ENCODE measurements around the gene HERC3. TPM values are rescaled to one million over a fixed set of nuclear protein-coding genes. Genes with fewer than 3 reads are reported as not detected.

HERC3 gene
- total and polyA plus RNA-seq, 8 donors, result 4.4 to 58.0 (median 34.2) TPM

GRCh38 chr4:88573276-88573980, 18.9 kb upstream of the HERC3 start:
- H3K4me3 ChIP-seq, result no peak overlapping the region
- TF ChIP-seq POLR2AphosphoS5 (IDR thresholded peaks at IDR 0.05) (no peak), CTCF (IDR thresholded peaks at IDR 0.05) (no peak), POLR2A (IDR thresholded peaks at IDR 0.05) (no peak), EP300 (IDR thresholded peaks at IDR 0.05) (no peak)
- 37 to 52% (median 48%) methylated on average over 2 of the region's 2 CpGs for WGBS, 5 donors

GRCh38 chr4:88573995-88574394, 18.3 kb upstream of the HERC3 start:
- H3K4me3 ChIP-seq, result no peak overlapping the region
- intact Hi-C loops (cut with DNase I; ENCODE audit: low total_unique reads), result no loop called here
- WGBS, 5 donors, result 59 to 77% (median 69%) methylated on average over 2 of the region's 2 CpGs
- H3K27ac ChIP-seq, result no peak overlapping the region
- TF ChIP-seq EP300 (IDR thresholded peaks at IDR 0.05), result no peak
- no peak for TF ChIP-seq POLR2AphosphoS5 (IDR thresholded peaks at IDR 0.05)
- TF ChIP-seq POLR2A (IDR thresholded peaks at IDR 0.05), result no peak
- no peak for TF ChIP-seq CTCF (IDR thresholded peaks at IDR 0.05)
- no peaks in the 10 kb centered on the region for H3K27me3 ChIP-seq
- H3K36me3 ChIP-seq, result no peaks in the 10 kb centered on the region
- peak in 1 of 2 donors; percentile 17 for DNase-seq
- no peaks in the 10 kb centered on the region for H3K4me1 ChIP-seq
- no peaks in the 10 kb centered on the region for H3K9me3 ChIP-seq

More at GRCh38 chr4:88573276-88573980, 18.9 kb upstream of the HERC3 start:
- DNase-seq, result no peak
- H3K36me3 ChIP-seq, result no peaks in the 10 kb centered on the region
- H3K27ac ChIP-seq, result no peak overlapping the region
- intact Hi-C loops (cut with DNase I; ENCODE audit: low total_unique reads), result no loop called here
- no peaks in the 10 kb centered on the region for H3K9me3 ChIP-seq
- H3K4me1 ChIP-seq, result no peaks in the 10 kb centered on the region
- no peaks in the 10 kb centered on the region for H3K27me3 ChIP-seq

- intact Hi-C loops (cut with DNase I; ENCODE audit: low total_unique reads), result no loop called here
- Histone ChIP-seq H3K4me3 (no peak overlapping the region), H3K4me1 (no peaks in the 10 kb centered on the region), H3K27ac (no peak overlapping the region), H3K36me3 (no peaks in the 10 kb centered on the region), H3K27me3 (no peaks in the 10 kb centered on the region), H3K9me3 (no peaks in the 10 kb centered on the region)
- no peak for TF ChIP-seq EP300 (IDR thresholded peaks at IDR 0.05)
- no peak for TF ChIP-seq POLR2AphosphoS5 (IDR thresholded peaks at IDR 0.05)
- no peak for TF ChIP-seq CTCF (IDR thresholded peaks at IDR 0.05)
- TF ChIP-seq POLR2A (IDR thresholded peaks at IDR 0.05), result no peak
- DNase-seq, result no peak
- WGBS, 5 donors, result 57 to 83% (median 73%) methylated on average over 1 of the region's 1 CpG
Observed at GRCh38 chr4:88575186-88575585, 17.1 kb upstream of the HERC3 start.

- DNase-seq, result no peak
- TF ChIP-seq CTCF (IDR thresholded peaks at IDR 0.05) (no peak), POLR2A (IDR thresholded peaks at IDR 0.05) (no peak), POLR2AphosphoS5 (IDR thresholded peaks at IDR 0.05) (no peak), EP300 (IDR thresholded peaks at IDR 0.05) (no peak)
- 35 to 78% (median 70%) methylated on average over 2 of the region's 2 CpGs for WGBS, 5 donors
- H3K27me3 ChIP-seq, result no peaks in the 10 kb centered on the region
- H3K4me3 ChIP-seq, result no peak overlapping the region
- H3K36me3 ChIP-seq, result no peaks in the 10 kb centered on the region
- H3K27ac ChIP-seq, result no peak overlapping the region
- H3K9me3 ChIP-seq, result no peaks in the 10 kb centered on the region
- intact Hi-C loops (cut with DNase I; ENCODE audit: low total_unique reads), result loop anchor here (10.0 kb wide), 2 partner anchors 48 to 72 kb away; no protein-coding TSS in a partner anchor
- H3K4me1 ChIP-seq, result no peaks in the 10 kb centered on the region
Observed at GRCh38 chr4:88582493-88582892, 9.8 kb upstream of the HERC3 start.
